IMR-90 (cell line): ENCODE results near the gene SHISA6. TPM values are rescaled to one million over a fixed set of nuclear protein-coding genes. Genes with fewer than 3 reads are reported as not detected.

ENCODE experiments used
- ATAC-seq: fragments of 200-7000 bp; cut with Tn5 transposase; 2 replicates; pipeline ENCODE4 v1.9.1; 2020; ENCODE audit warnings: low read depth, mild to moderate bottlenecking, moderate library complexity
- BruUV-seq: library from RNA; stranded (reverse); fragments of 400-500 nt; replicated peaks from 2 replicates; lab custom pipeline; 2021; lab: Mats Ljungman, UMichigan
- CTCF ChIA-PET: fragments of 300-600 bp; formaldehyde crosslinking; extraction: SDS; loops from one replicate; lab custom pipeline; 2021; ENCODE audit warnings: antibody characterized with exemption; lab: Yijun Ruan, JAX
- POLR2A ChIA-PET: fragments of 300-600 bp; sonication (Branson Sonifier 250); formaldehyde crosslinking; loops from one replicate; lab custom pipeline; 2022; ENCODE audit warnings: antibody characterized with exemption; ENCODE audit not compliant: unreplicated experiment; lab: Charles Lee
- DNase-seq: peaks from one replicate; pipeline ENCODE4 v3.0.0; 2013
- H2AFZ ChIP-seq: replicated peaks from 2 replicates; pipeline ENCODE3; 2013; ENCODE audit warnings: low read length, mild to moderate bottlenecking; ENCODE audit not compliant: poor library complexity
- H2AK5ac ChIP-seq: 2 replicates; pipeline ENCODE4 v1.6.1; 2013; ENCODE audit warnings: low read depth, low read length, inconsistent platforms
- H2AK9ac ChIP-seq: replicated peaks from 2 replicates; pipeline ENCODE3; 2013; ENCODE audit warnings: mild to moderate bottlenecking, low read depth, low read length, moderate library complexity; ENCODE audit not compliant: poor library complexity
- H2BK120ac ChIP-seq: 2 replicates; pipeline ENCODE4 v1.6.1; 2013; ENCODE audit warnings: low read depth, low read length, inconsistent platforms
- H2BK15ac ChIP-seq: 3 replicates; pipeline ENCODE4 v1.6.1; 2013; ENCODE audit warnings: low read depth, low read length, inconsistent platforms
- H2BK20ac ChIP-seq: 2 replicates; pipeline ENCODE4 v1.6.1; 2013; ENCODE audit warnings: low read depth, mild to moderate bottlenecking, inconsistent platforms, low read length, moderate library complexity
- H2BK5ac ChIP-seq: 2 replicates; pipeline ENCODE4 v1.6.1; 2013; ENCODE audit warnings: mild to moderate bottlenecking, low read depth, low read length, inconsistent platforms; ENCODE audit not compliant: poor library complexity, severe bottlenecking
- H3K14ac ChIP-seq: replicated peaks from 2 replicates; pipeline ENCODE4 v1.6.1; 2013; ENCODE audit warnings: low read depth, low read length, inconsistent platforms
- H3K18ac ChIP-seq: 2 replicates; pipeline ENCODE4 v1.6.1; 2013; ENCODE audit warnings: low read depth, low read length, control low read depth
- H3K23ac ChIP-seq: 2 replicates; pipeline ENCODE4 v1.6.1; 2013; ENCODE audit warnings: low read depth, low read length, inconsistent platforms
- H3K27ac ChIP-seq: 2 replicates; pipeline ENCODE4 v1.5.1; 2013; ENCODE audit warnings: mild to moderate bottlenecking, control low read depth, low read length; ENCODE audit not compliant: insufficient read depth
- H3K27me3 ChIP-seq: 2 replicates; pipeline ENCODE4 v1.6.1; 2013; ENCODE audit warnings: low read length; ENCODE audit not compliant: control insufficient read depth, insufficient read depth
- H3K36me3 ChIP-seq: 2 replicates; pipeline ENCODE4 v1.6.1; 2013; ENCODE audit warnings: low read length, mixed read lengths; ENCODE audit not compliant: control insufficient read depth, insufficient read depth
- H3K4ac ChIP-seq: 2 replicates; pipeline ENCODE4 v1.6.1; 2013; ENCODE audit warnings: low read depth, low read length, inconsistent platforms
- H3K4me1 ChIP-seq: 2 replicates; pipeline ENCODE4 v1.6.1; 2013; ENCODE audit warnings: low read length, mixed read lengths; ENCODE audit not compliant: control insufficient read depth, insufficient read depth
- H3K4me2 ChIP-seq: 2 replicates; pipeline ENCODE4 v1.6.1; 2013; ENCODE audit warnings: low read depth, mild to moderate bottlenecking, control low read depth, low read length, moderate library complexity
- H3K4me3 ChIP-seq: 2 replicates; pipeline ENCODE4 v1.5.1; 2013; ENCODE audit warnings: low read depth, mild to moderate bottlenecking, control low read depth, low read length, moderate library complexity; ENCODE audit not compliant: insufficient read depth
- H3K56ac ChIP-seq: 2 replicates; pipeline ENCODE4 v1.6.1; 2013; ENCODE audit warnings: low read length, inconsistent platforms; ENCODE audit not compliant: insufficient read depth; ENCODE audit errors: extremely low read depth
- H3K79me1 ChIP-seq, 2 experiments: 2 replicates each; pipeline ENCODE4 v1.6.1; 2013; ENCODE audit warnings: low read length in 2 of 2, inconsistent platforms in 1 of 2, low read depth in 1 of 2
- H3K9ac ChIP-seq: 2 replicates; pipeline ENCODE4 v1.6.1; 2013; ENCODE audit warnings: low read depth, low read length, control low read depth
- H3K9me1 ChIP-seq: 2 replicates; pipeline ENCODE4 v1.6.1; 2013; ENCODE audit warnings: low read length, inconsistent platforms; ENCODE audit not compliant: insufficient read depth
- H3K9me3 ChIP-seq: 2 replicates; pipeline ENCODE4 v1.6.1; 2013; ENCODE audit warnings: low read length; ENCODE audit not compliant: control insufficient read depth, insufficient read depth
- H4K20me1 ChIP-seq: 2 replicates; pipeline ENCODE4 v1.6.1; 2013; ENCODE audit warnings: low read length, inconsistent platforms; ENCODE audit not compliant: insufficient read depth
- H4K5ac ChIP-seq: 2 replicates; pipeline ENCODE4 v1.6.1; 2013; ENCODE audit warnings: mild to moderate bottlenecking, low read depth, low read length, control low read depth
- H4K8ac ChIP-seq, 2 experiments: 2 replicates each; pipeline ENCODE4 v1.6.1; 2013; ENCODE audit warnings: low read depth in 2 of 2, low read length in 2 of 2, control low read depth in 1 of 2, inconsistent platforms in 1 of 2
- H4K91ac ChIP-seq: 2 replicates; pipeline ENCODE4 v1.6.1; 2013; ENCODE audit warnings: low read depth, low read length, inconsistent platforms; ENCODE audit not compliant: insufficient read depth
- BHLHE40 ChIP-seq: fragments of 150-350 bp; IDR thresholded peaks from 2 replicates; pipeline ENCODE4 v1.6.1; 2016; ENCODE audit warnings: mild to moderate bottlenecking, low read depth, low read length
- CEBPB ChIP-seq: IDR thresholded peaks from 2 replicates; pipeline ENCODE4 v1.6.1; 2012; ENCODE audit warnings: low read depth, low read length, improper control_type of control experiment
- ELK1 ChIP-seq: fragments of 150-350 bp; IDR thresholded peaks from 2 replicates; pipeline ENCODE4 v1.6.1; 2016; ENCODE audit warnings: low read depth, mild to moderate bottlenecking, low read length, moderate library complexity, borderline replicate concordance
- FOS ChIP-seq: fragments of 150-350 bp; IDR thresholded peaks from 2 replicates; pipeline ENCODE4 v1.6.1; 2016; ENCODE audit warnings: low read depth, low read length
- MAFK ChIP-seq: IDR thresholded peaks from 2 replicates; pipeline ENCODE4 v1.6.1; 2012; ENCODE audit warnings: low read depth, low read length, improper control_type of control experiment
- MAZ ChIP-seq: IDR thresholded peaks from 2 replicates; pipeline ENCODE4 v1.6.1; 2012; ENCODE audit warnings: low read depth, mild to moderate bottlenecking, low read length, improper control_type of control experiment, moderate library complexity, borderline replicate concordance
- NFE2L2 ChIP-seq: fragments of 150-350 bp; IDR thresholded peaks from 2 replicates; pipeline ENCODE4 v1.6.1; 2016; ENCODE audit warnings: low read depth, mild to moderate bottlenecking, low read length
- RAD21 ChIP-seq: IDR thresholded peaks from 2 replicates; pipeline ENCODE4 v1.6.1; 2012; ENCODE audit warnings: low read length, improper control_type of control experiment
- RCOR1 ChIP-seq: IDR thresholded peaks from 2 replicates; pipeline ENCODE4 v1.6.1; 2012; ENCODE audit warnings: mild to moderate bottlenecking, low read length, improper control_type of control experiment; ENCODE audit not compliant: insufficient replicate concordance
- RFX5 ChIP-seq: IDR thresholded peaks from 2 replicates; pipeline ENCODE4 v1.8.0; 2012; ENCODE audit warnings: low read depth, mild to moderate bottlenecking, low read length, moderate library complexity
- USF2 ChIP-seq: fragments of 150-350 bp; IDR thresholded peaks from 2 replicates; pipeline ENCODE4 v1.6.1; 2017; ENCODE audit warnings: mild to moderate bottlenecking, antibody characterized with exemption, low read length, low read depth
- WGBS, 2 experiments: methylation state at CpG; one replicate each; pipeline versions ENCODE4 v1.1.5 to v1.1.7; 2013; ENCODE audit warnings: missing lambda C conversion rate in 2 of 2; ENCODE audit not compliant: insufficient read length in 1 of 2; ENCODE audit errors: extremely low coverage in 2 of 2; 5-methylcytosine and 5-hydroxymethylcytosine counted together
- dilution Hi-C: fragments of 300-500 bp; cut with HindIII; formaldehyde crosslinking; loops from one replicate; pipeline ENCODE4 v1.14.3; 2018; ENCODE audit warnings: low sequenced_read_pairs; ENCODE audit not compliant: unreplicated experiment
- in situ Hi-C: fragments of 300-500 bp; cut with MboI; formaldehyde crosslinking; loops from 3 replicates; pipeline ENCODE4 v1.14.3; 2019; ENCODE audit warnings: low sequenced_read_pairs, inconsistent platforms, mixed read lengths
- intact Hi-C: fragments of 100-400 bp; cut with micrococcal nuclease; formaldehyde crosslinking; loops from 2 replicates; pipeline ENCODE4 v1.10.0; 2022
- polyA plus RNA-seq, 3 experiments: library from polyadenylated mRNA; depleted of rRNA; stranded (reverse); fragments of >200 nt; gene quantifications; 2 replicates each; pipeline ENCODE4 v1.2.3, GENCODE V29; 2012; ENCODE audit warnings: low replicate concordance in 1 of 3
- total RNA-seq: library from RNA; depleted of rRNA; stranded (reverse); fragments of >200 nt; gene quantifications from 2 replicates; pipeline ENCODE4 v1.2.3, GENCODE V29; 2012

Gene SHISA6
- total and polyA plus RNA-seq, 2 of the 4 experiments (the other 2 are of a cell fraction): not detected

- intact Hi-C loops (no loop called here), in situ Hi-C loops (no loop called here), dilution Hi-C loops (no loop called here)
- Histone ChIP-seq H3K18ac (no peak overlapping the region), H3K79me1 (no peaks in the 10 kb centered on the region), H4K5ac (no peak overlapping the region), H2BK15ac (no peak overlapping the region), H2BK120ac (no peak overlapping the region), H3K9me1 (no peaks in the 10 kb centered on the region), H3K36me3 (no peaks in the 10 kb centered on the region), H3K23ac (no peak overlapping the region), H3K9ac (no peak overlapping the region), H4K20me1 (no peaks in the 10 kb centered on the region), H3K4me1 (no peaks in the 10 kb centered on the region), H2AK9ac (no peak overlapping the region), H3K9me3 (peaks cover 25% of the 10 kb centered on the region), H2AK5ac (no peak overlapping the region), H3K27me3 (no peaks in the 10 kb centered on the region), H3K4ac (no peak overlapping the region), H4K8ac (no peak overlapping the region), H2AFZ (no peak overlapping the region), H2BK20ac (no peak overlapping the region), H4K91ac (no peak overlapping the region), H3K4me2 (no peak overlapping the region), H3K4me3 (no peak overlapping the region), H3K14ac (no peak overlapping the region), H3K56ac (no peak overlapping the region), H3K27ac (no peak overlapping the region), H2BK5ac (no peak overlapping the region)
- no peak for ATAC-seq
- ChIA-PET POLR2A (no interaction called here), CTCF (no interaction called here)
- DNase-seq: no peak
- no peak for TF ChIP-seq CEBPB
- TF ChIP-seq RCOR1: no peak
- no peak for TF ChIP-seq MAZ
- no peak for TF ChIP-seq FOS
- no peak for TF ChIP-seq BHLHE40
- no peak for TF ChIP-seq MAFK
- TF ChIP-seq NFE2L2: no peak
- no peak for TF ChIP-seq RAD21
- TF ChIP-seq RFX5: no peak
- TF ChIP-seq ELK1: no peak
- TF ChIP-seq USF2: no peak
- no TSS peak for BruUV-seq
- no CpG with 5 or more reads among the region's 2 CpGs for WGBS, 2 experiments
These were observed 371.9 kb downstream of the SHISA6 start for GRCh38 chr17:11612956-11613355.
